Esophagus squamous epithelium (tissue), 4 donors: Measurements from ENCODE around the gene NPHP1.

ENCODE experiments used
- CTCF ChIP-seq, 6 experiments: fragments of 450-650 bp in 4 of 6; fragments of 200-600 bp in 2 of 6; sonication (generic) in 2 of 6; IDR thresholded peaks; one replicate each; pipeline ENCODE4 v1.5.1; 2016 to 2019; ENCODE audit warnings: antibody characterized with exemption in 6 of 6, mild to moderate bottlenecking in 4 of 6, moderate library complexity in 4 of 6
- POLR2A ChIP-seq, 4 donors: fragments of 450-650 bp; IDR thresholded peaks; one replicate each; pipeline ENCODE4 v1.6.1; 2017; ENCODE audit warnings: antibody characterized with exemption in 4 of 4, mild to moderate bottlenecking in 4 of 4, moderate library complexity in 3 of 4

GRCh38 chr2:110107092-110108079 lies 97.4 kb downstream of the NPHP1 start:
- TF ChIP-seq CTCF (IDR thresholded peaks at IDR 0.05) (no peak), POLR2A (IDR thresholded peaks at IDR 0.05) (no peak)
